Aorta (tissue), 5 donors: Measurements from ENCODE around the gene LRRC15. TPM values are rescaled to one million over a fixed set of nuclear protein-coding genes. Genes with fewer than 3 reads are reported as not detected.

Source experiments
- ATAC-seq: fragments of 200-7000 bp; cut with Tn5 transposase; one replicate; pipeline ENCODE4 v1.9.1; 2022; ENCODE audit warnings: moderate library complexity; ENCODE audit not compliant: low FRiP score
- DNase-seq, 2 donors: peaks; one replicate each; pipeline ENCODE4 v3.0.0-alpha.2; 2020
- H3K27ac ChIP-seq, 2 donors: one replicate each; pipeline ENCODE4 v1.5.1; 2013; ENCODE audit warnings: low read length in 2 of 2, mild to moderate bottlenecking in 2 of 2, moderate library complexity in 2 of 2, control low read depth in 1 of 2, inconsistent platforms in 1 of 2, low read depth in 1 of 2
- H3K27me3 ChIP-seq, 2 donors: one replicate each; pipeline ENCODE4 v1.6.1; 2013; ENCODE audit warnings: control low read depth in 1 of 2, low read length in 1 of 2, mild to moderate bottlenecking in 1 of 2, moderate library complexity in 1 of 2; ENCODE audit not compliant: insufficient read depth in 2 of 2, control insufficient read depth in 1 of 2
- H3K36me3 ChIP-seq, 2 donors: one replicate each; pipeline ENCODE4 v1.6.1; 2013; ENCODE audit warnings: control low read depth in 1 of 2, low read length in 1 of 2, mild to moderate bottlenecking in 1 of 2; ENCODE audit not compliant: insufficient read depth in 2 of 2, control insufficient read depth in 1 of 2
- H3K4me1 ChIP-seq, 2 donors: one replicate each; pipeline ENCODE4 v1.6.1; 2013; ENCODE audit warnings: low read length in 2 of 2, control low read depth in 1 of 2, mild to moderate bottlenecking in 1 of 2, moderate library complexity in 1 of 2; ENCODE audit not compliant: insufficient read depth in 2 of 2, control insufficient read depth in 1 of 2
- H3K4me3 ChIP-seq, 2 donors: one replicate each; pipeline ENCODE4 v1.5.1; 2013; ENCODE audit warnings: low read length in 2 of 2, control low read depth in 1 of 2, mild to moderate bottlenecking in 1 of 2
- H3K9me3 ChIP-seq: one replicate; pipeline ENCODE4 v1.6.1; 2013; ENCODE audit warnings: mild to moderate bottlenecking, low read length; ENCODE audit not compliant: control insufficient read depth
- WGBS, 2 donors: extraction: QIAGEN DNeasy Blood & Tissue Kit; methylation state at CpG; one replicate each; pipeline ENCODE4 v1.1.7; 2013; 5-methylcytosine and 5-hydroxymethylcytosine counted together
- intact Hi-C, 2 donors: fragments of 100-400 bp; cut with DNase I; formaldehyde crosslinking; loops; one replicate each; pipeline versions ENCODE4 v1.14.2 to v1.15.0; 2022
- polyA plus RNA-seq, 2 donors: library from polyadenylated mRNA; stranded (reverse); fragments of 200-250 nt; gene quantifications; one replicate each; pipeline ENCODE4 v1.2.3, GENCODE V29; 2013
- total RNA-seq, 2 donors: library from RNA; stranded (reverse); fragmentation: NEBNext Ultra II Directional; extraction: Animal tissue kit (Norgen Biotek cat#: 25700); gene quantifications; one replicate each; pipeline ENCODE4 v1.2.1, GENCODE V29; 2021
- donor health status: healthy with polysubstance abuse.
- donor health status: Bipolar disorder and iron deficiency.
- donor health status: DM: no; HTN: no; CAD: no.
- donor health status: DM: no; HTN: no; CAD: no.
- donor health status: DM: yes; HTN: yes; CAD: no.

Gene LRRC15
- total and polyA plus RNA-seq, 4 donors = 0.06 to 0.54 TPM; not detected in 2

GRCh38 chr3:194373899-194374298, 4.4 kb upstream of the LRRC15 start:
- peak in 1 of 2 donors; percentile 45 for DNase-seq
- no peak overlapping the region for H3K27ac ChIP-seq

GRCh38 chr3:194373028-194373427, 3.5 kb upstream of the LRRC15 start:
- 93 to 94% methylated on average over 14 of the region's 14 CpGs for WGBS, 2 donors
- no peaks in the 10 kb centered on the region for H3K27me3 ChIP-seq
- H3K9me3 ChIP-seq = no peaks in the 10 kb centered on the region
- intact Hi-C loops = no loop called here
- no peak overlapping the region for H3K4me3 ChIP-seq
- DNase-seq = no peak
- no peaks in the 10 kb centered on the region for H3K4me1 ChIP-seq
- ATAC-seq = no peak
- H3K36me3 ChIP-seq = no peaks in the 10 kb centered on the region
- no peak overlapping the region for H3K27ac ChIP-seq

More at GRCh38 chr3:194373899-194374298, 4.4 kb upstream of the LRRC15 start:
- intact Hi-C loops = no loop called here
- no peak overlapping the region for H3K4me3 ChIP-seq
- WGBS, 2 donors = 74 to 75% methylated on average over 7 to 8 of the region's 8 CpGs
- H3K9me3 ChIP-seq = no peaks in the 10 kb centered on the region
- ATAC-seq = no peak
- no peaks in the 10 kb centered on the region for H3K27me3 ChIP-seq
- H3K4me1 ChIP-seq = no peaks in the 10 kb centered on the region
- no peaks in the 10 kb centered on the region for H3K36me3 ChIP-seq

DNA sequence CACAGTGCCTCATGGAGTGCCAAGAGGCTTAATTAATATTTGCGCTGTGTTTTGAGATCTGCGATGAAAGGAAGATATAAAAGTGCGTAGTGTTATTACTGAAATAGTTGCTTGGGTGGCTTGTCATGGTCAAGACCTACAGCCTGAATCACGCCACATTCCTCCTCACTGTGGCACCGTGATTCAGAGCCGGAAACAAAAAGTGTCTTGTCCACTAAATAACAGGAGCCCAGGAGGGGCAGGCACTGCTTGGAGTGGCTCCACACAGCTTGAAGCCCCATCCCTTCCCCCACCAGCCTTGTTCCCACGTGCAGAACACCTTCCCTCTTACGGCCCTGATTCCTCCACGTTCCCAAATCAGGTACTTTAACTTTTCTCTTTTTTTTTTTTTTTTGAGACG, 1.2 kb upstream of the LRRC15 start:
- no peak overlapping the region for H3K27ac ChIP-seq
- no peaks in the 10 kb centered on the region for H3K27me3 ChIP-seq
- H3K9me3 ChIP-seq = no peaks in the 10 kb centered on the region
- H3K4me3 ChIP-seq = no peak overlapping the region
- H3K36me3 ChIP-seq = no peaks in the 10 kb centered on the region
- intact Hi-C loops = no loop called here
- 89 to 93% methylated on average over 10 of the region's 10 CpGs for whole genome bisulfite sequencing, 2 donors
- DNase-seq (no peak), ATAC-seq (no peak)
- H3K4me1 ChIP-seq = no peaks in the 10 kb centered on the region

DNA sequence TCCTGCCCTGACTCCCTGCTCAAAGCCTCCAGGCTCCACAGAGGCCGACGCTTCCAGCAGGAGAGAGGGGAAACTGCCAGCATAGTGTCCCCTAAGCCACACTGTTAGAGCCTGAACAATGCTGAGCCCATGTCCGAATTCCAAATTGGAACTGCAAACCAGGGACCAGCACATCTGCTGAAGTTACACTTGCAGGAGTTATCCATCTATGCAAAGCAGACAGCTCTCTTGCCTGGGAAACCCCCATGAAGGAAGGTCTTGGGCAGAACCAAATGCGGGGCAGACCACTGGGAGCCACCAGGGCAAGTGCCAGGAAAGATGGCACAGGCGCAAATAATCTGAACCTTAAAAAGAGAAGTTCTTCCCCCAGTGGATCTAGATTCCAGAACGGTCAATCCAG, 625 bp downstream of the LRRC15 start:
- Histone ChIP-seq H3K4me3 (no peak overlapping the region), H3K27ac (no peak overlapping the region), H3K36me3 (no peaks in the 10 kb centered on the region), H3K27me3 (no peaks in the 10 kb centered on the region), H3K4me1 (no peaks in the 10 kb centered on the region), H3K9me3 (no peaks in the 10 kb centered on the region)
- WGBS, 2 donors = 73 to 75% methylated on average over 6 of the region's 6 CpGs
- intact Hi-C loops = no loop called here
- ATAC-seq (no peak), DNase-seq (no peak)

- intact Hi-C loops = no loop called here
- H3K27ac ChIP-seq = no peak overlapping the region
- no peaks in the 10 kb centered on the region for H3K36me3 ChIP-seq
- no peaks in the 10 kb centered on the region for H3K4me1 ChIP-seq
- ATAC-seq (no peak), DNase-seq (no peak)
- no peaks in the 10 kb centered on the region for H3K9me3 ChIP-seq
- 80 to 81% methylated on average over 18 of the region's 18 CpGs for WGBS, 2 donors
- no peak overlapping the region for H3K4me3 ChIP-seq
- no peaks in the 10 kb centered on the region for H3K27me3 ChIP-seq
These were observed 1.3 kb downstream of the LRRC15 start for GRCh38 chr3:194367992-194368841.

GRCh38 chr3:194365978-194366490, 3.5 kb downstream of the LRRC15 start:
- WGBS, 2 donors = 85 to 87% methylated on average over 12 of the region's 12 CpGs
- H3K36me3 ChIP-seq = no peaks in the 10 kb centered on the region
- ATAC-seq (no peak), DNase-seq (no peak)
- no peaks in the 10 kb centered on the region for H3K9me3 ChIP-seq
- H3K4me1 ChIP-seq = no peaks in the 10 kb centered on the region
- intact Hi-C loops = no loop called here
- no peaks in the 10 kb centered on the region for H3K27me3 ChIP-seq
- H3K27ac ChIP-seq = no peak overlapping the region
- H3K4me3 ChIP-seq = no peak overlapping the region

- no peak overlapping the region for H3K4me3 ChIP-seq
- no peaks in the 10 kb centered on the region for H3K36me3 ChIP-seq
- intact Hi-C loops = no loop called here
- WGBS, 2 donors = 86% methylated on average over 6 of the region's 6 CpGs
- no peak for ATAC-seq
- peaks cover 0 to 1% of the 10 kb centered on the region in 2 donors for H3K27me3 ChIP-seq
- no peak for DNase-seq
- H3K9me3 ChIP-seq = no peaks in the 10 kb centered on the region
- no peak overlapping the region for H3K27ac ChIP-seq
- no peaks in the 10 kb centered on the region for H3K4me1 ChIP-seq
These were observed 4.0 kb downstream of the LRRC15 start for GRCh38 chr3:194365526-194365925.

DNA sequence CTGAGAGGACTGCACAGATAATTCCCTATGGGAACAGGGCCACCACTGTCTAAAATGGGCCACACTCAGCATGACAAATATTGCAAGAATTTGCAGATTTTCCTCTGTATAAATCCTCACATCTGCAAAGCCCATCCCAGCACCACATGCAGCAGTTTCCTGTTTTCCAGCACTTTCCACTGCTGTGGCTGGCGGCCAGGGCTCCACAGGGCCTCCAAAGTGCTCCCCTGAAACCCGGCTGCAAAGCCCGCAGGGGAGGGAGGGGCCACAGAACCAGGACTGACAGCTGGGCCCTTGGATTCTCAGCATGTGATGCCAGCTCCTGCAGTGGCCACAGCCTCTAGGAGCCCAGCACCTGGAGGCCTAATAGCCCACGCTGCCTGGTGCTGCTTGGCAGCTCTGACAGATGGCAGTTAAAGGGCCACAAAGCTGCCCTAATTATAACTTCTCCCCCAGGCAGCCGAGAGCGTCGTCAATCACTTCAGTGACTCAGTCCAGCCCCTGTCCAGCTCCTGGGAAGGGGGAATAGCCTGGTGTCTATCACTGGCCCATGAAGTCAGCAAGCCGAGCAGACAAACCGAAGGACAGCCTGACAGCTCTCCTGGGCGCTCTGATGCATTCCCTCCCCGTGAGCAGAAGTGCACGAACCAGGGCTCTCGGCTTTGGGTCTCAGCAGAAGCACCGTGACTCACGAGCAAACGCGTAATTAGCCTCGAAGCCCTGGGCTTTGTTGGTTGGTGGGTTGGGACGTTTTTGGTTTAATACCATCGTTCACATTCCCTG, 4.7 kb downstream of the LRRC15 start:
- Histone ChIP-seq H3K27me3 (peaks cover 0 to 1% of the 10 kb centered on the region in 2 donors), H3K36me3 (no peaks in the 10 kb centered on the region), H3K4me3 (no peak overlapping the region), H3K4me1 (no peaks in the 10 kb centered on the region), H3K9me3 (no peaks in the 10 kb centered on the region), H3K27ac (no peak overlapping the region)
- DNase-seq = no peak
- intact Hi-C loops = no loop called here
- ATAC-seq = peak; percentile 44
- 42 to 47% methylated on average over 20 of the region's 20 CpGs for WGBS, 2 donors
